RWPE1 (cell line): ENCODE data around the gene CASZ1.
A peak's percentile ranks its signal among the peaks of the same experiment; 100 is the strongest.

Experiments used
- CTCF ChIA-PET: fragments of 350-600 bp; sonication (Branson Sonifier 250); formaldehyde crosslinking; extraction: SDS; loops from one replicate; lab custom pipeline; 2021; lab: Yijun Ruan, JAX
- POLR2A ChIA-PET: fragments of 400-600 bp; formaldehyde crosslinking; extraction: SDS; loops from one replicate; lab custom pipeline; 2020; ENCODE audit warnings: antibody characterized with exemption; ENCODE audit not compliant: low non-redundant PET; lab: Yijun Ruan, JAX
- DNase-seq: peaks from one replicate; pipeline ENCODE4 v3.0.0; 2012; ENCODE audit warnings: low spot score
- H3K27ac ChIP-seq: fragments of 450-650 bp; 2 replicates; pipeline ENCODE4 v1.5.1; 2017
- CTCF ChIP-seq: fragments of 450-650 bp; conservative IDR thresholded peaks from 2 replicates; pipeline ENCODE4 v1.5.1; 2017; ENCODE audit warnings: low read depth, mild to moderate bottlenecking

The CASZ1 gene

GRCh38 chr1:10634428-10635084 lies 161.9 kb downstream of the CASZ1 start:
- TF ChIP-seq CTCF, result no peak
- DNase-seq, result peak; percentile 34
- H3K27ac ChIP-seq, result peak overlapping the region; percentile 99
- POLR2A ChIA-PET, result no interaction called here
- CTCF ChIA-PET, result interaction anchor here (0.6 to 1.5 kb wide), 2 partner anchors 128 to 191 kb away, joined by 3 to 5 read pairs; no protein-coding TSS in a partner anchor

- no peak for DNase-seq
- TF ChIP-seq CTCF, result no peak
- ChIA-PET CTCF (no interaction called here), POLR2A (no interaction called here)
- peak overlapping the region; percentile 99 for H3K27ac ChIP-seq
Measured at GRCh38 chr1:10634075-10634427, 162.4 kb downstream of the CASZ1 start.

- CTCF ChIA-PET, result no interaction called here
Measured at GRCh38 chr1:10633416-10633815, 163.0 kb downstream of the CASZ1 start.

DNA sequence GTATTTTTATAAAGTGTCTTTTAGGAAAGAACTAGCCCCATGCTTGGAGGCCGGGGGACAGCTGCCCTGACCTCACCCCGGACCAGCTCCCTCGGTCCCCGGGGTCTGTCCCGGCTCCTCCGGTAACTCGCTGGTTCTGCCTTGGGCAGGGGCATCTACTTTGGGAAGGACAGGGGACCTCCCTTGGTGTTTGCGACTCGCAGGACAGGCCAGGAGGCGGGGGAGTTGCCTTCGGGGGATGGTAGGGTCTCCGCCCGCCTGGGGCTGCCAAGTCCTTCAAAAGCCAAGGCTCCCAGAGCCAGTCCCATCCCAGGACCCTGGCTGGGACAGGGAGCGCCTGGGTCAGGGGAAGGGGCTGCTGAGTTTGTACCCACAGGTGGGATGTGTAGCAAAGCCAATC lies 163.8 kb downstream of the CASZ1 start:
- DNase-seq, result no peak
- ChIA-PET POLR2A (no interaction called here), CTCF (interaction anchor here (0.8 kb wide), 1 partner anchor 30 kb away, joined by 6 read pairs; no protein-coding TSS in a partner anchor)
- no peak for TF ChIP-seq CTCF
- H3K27ac ChIP-seq, result peak overlapping the region; percentile 99

More at GRCh38 chr1:10633416-10633815, 163.0 kb downstream of the CASZ1 start:
- peak overlapping the region; percentile 99 for H3K27ac ChIP-seq
- TF ChIP-seq CTCF, result no peak
- POLR2A ChIA-PET, result interaction anchor here (0.5 kb wide), 1 partner anchor 146 kb away, joined by 4 read pairs; no protein-coding TSS in a partner anchor
- DNase-seq, result no peak

DNA sequence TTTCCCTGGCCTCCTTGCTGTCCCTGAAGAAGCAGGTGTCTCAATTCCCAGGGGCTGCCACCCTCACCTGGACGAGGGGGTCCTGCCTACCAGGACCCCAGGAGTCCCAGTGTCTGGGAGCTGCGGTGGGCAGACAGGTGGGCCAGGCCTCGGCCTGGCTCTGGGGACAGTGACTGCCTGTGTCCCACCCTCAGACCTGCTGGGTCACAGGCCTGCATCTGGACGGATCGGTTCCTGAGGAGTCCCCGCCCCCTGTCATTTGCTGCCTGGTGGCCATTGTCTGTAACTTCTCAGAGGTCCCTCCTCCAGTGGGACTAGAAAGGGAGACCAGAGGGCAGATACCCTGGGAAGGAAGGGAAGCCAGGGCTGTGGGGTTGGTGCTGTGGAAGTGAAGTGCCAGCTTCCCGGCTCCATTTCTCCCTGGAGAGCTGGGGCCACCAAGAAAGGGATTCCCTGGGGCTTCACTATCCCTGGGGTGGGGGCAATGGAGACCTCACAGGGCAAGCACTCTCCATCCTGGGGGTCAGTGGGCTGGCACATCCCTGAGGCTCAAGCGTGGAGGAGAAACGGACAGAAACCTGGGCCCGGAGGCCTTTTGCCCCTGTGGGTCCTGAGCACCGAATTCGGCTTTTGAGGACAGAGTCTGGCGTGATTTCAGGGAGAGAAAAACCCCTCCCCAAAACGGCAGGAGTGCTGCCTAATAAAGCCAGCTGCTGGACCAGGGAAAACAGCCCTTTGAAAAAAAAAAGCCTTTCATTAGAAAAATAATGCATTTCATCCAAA lies 164.4 kb downstream of the CASZ1 start:
- H3K27ac ChIP-seq, result peak overlapping the region; percentile 99
- no peak for TF ChIP-seq CTCF
- ChIA-PET CTCF (interaction anchor here (0.8 kb wide), 1 partner anchor 30 kb away, joined by 6 read pairs; no protein-coding TSS in a partner anchor), POLR2A (no interaction called here)
- DNase-seq, result no peak

DNA sequence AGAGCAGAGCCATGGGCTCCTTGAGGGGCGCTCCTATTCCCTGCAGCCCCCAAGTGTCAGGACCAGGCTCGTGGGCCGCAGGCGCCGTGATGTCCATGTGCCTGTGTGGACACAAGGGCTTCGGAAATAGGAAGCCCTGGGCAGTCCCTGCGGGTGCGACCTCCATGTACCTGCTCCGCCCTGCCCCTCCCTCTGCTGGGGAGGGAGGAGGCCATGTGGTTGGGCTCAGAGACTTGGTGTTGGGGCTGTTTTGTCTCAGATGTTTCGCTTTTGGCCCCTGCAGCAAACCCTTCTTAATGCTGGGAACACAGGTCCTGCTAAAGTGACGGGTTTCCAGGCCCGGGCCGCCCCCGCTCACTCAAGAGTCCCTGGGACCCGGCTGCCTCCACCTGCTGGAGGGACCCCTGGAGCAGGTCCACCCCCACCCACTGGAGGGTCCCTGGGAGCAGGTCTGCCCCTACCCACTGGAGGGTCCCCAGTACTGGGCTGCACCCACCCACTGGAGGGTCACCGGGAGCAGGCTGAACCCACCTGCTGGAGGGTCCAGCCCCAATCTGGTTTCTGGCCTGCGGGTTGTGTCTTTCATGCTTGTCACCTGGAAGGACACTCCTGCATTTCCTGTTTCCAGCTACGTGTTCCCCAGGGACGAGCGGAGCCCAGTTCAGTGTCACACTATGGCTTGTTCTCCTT lies 165.2 kb downstream of the CASZ1 start:
- H3K27ac ChIP-seq, result peak overlapping the region; percentile 99
- CTCF ChIA-PET, result no interaction called here
- TF ChIP-seq CTCF, result no peak
- no peak for DNase-seq
- POLR2A ChIA-PET, result no interaction called here
